HT1080 (cell line): Measurements from ENCODE around the gene ISY1. TPM values are rescaled to one million over a fixed set of nuclear protein-coding genes. Genes with fewer than 3 reads are reported as not detected.
A peak's percentile ranks its signal among the peaks of the same experiment; 100 is the strongest.
"Not testable (repeated sequence)": the region's sequence is repeated elsewhere in the genome, so short reads cannot be mapped to it uniquely, and the experiment has no call there.

ENCODE experiments used
- DNase-seq: peaks from one replicate; pipeline ENCODE4 v3.0.0-alpha.2; 2015; ENCODE audit warnings: low read depth
- total RNA-seq: library from RNA; depleted of rRNA; stranded (reverse); fragments of >200 nt; shearing (Covaris generic); gene quantifications from 2 replicates; pipeline ENCODE4 v1.2.3, GENCODE V29; 2014

ISY1 gene
- total RNA-seq, 1 experiment from 2014 or later: 88.6 TPM

GRCh38 chr3:129121016-129121791 lies 39.7 kb downstream of the ISY1 start:
- DNase-seq: peak; percentile 36

GRCh38 chr3:129120254-129121004 lies 40.4 kb downstream of the ISY1 start:
- peak; percentile 96 for DNase-seq

DNA sequence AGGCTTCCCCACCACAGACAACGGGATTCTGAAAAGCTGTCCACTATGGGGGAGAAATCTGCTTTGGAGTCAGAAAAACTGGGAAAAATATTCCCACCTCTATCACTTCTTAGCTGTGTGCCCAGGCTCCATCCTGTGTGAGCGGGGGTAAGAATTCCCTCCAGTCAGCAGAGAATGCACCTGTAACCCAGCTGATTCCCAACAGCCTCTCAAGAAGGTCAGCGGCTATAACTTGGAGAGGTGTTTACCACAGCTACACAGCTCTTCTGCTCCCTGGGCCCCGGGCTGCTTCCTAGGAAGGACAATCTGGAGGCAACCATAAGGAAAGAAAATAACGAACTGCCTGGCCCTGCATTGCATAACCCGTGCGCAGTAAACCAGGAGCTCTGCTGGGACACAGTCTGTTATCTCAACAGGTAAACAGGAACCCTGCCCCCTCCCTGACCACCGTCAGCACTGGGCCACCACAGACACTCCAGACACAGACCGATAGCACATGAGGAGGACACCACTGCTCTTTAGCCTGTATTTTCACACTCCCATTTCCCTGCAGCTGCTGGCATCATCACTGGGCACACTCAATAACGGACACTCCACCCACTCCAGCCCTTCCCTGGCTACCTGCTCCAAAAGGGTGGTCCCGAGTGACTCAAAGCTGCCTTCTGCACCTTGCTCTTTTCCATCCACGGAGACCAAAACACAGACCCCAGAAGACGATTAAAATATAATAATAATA lies 41.3 kb downstream of the ISY1 start:
- no peak for DNase-seq

DNA sequence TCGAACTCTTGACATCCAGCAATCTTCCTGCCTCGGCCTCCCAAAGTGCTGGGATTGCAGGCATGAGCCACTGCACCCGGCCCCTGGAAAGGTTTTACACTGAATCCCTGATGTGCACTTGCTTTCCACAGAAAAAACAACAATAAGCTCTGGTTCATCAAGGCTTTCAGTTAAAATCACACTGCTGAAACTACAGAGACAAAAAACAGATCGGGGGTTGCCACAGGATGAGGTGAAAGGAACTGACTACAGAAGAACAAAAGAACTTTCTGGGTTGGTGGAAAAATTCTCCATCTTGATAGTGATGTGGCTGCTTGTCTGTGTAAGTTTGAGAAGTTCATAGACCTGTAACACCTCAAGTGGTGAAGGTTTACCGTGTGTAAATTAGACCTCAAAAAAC lies 42.1 kb downstream of the ISY1 start:
- DNase-seq: no peak

DNA sequence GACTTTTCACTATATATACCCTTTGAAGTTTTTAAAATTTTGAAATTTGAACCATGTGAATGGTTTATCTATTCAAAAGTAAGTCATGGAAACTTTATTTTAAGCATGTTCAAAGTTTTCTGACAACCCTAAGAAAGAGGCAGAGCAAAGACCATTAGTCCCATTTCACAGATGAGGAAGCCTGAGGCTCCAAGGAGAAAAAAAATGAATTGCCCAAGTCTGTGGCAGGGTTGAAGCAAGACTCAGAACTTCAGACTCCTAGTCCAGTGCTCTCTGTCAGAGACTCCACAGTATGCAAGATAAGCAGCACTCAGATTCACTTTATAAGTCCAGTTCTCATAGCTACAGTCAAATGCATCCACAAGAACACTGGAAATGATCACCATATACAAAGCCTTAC lies 43.7 kb downstream of the ISY1 start:
- no peak for DNase-seq

DNA sequence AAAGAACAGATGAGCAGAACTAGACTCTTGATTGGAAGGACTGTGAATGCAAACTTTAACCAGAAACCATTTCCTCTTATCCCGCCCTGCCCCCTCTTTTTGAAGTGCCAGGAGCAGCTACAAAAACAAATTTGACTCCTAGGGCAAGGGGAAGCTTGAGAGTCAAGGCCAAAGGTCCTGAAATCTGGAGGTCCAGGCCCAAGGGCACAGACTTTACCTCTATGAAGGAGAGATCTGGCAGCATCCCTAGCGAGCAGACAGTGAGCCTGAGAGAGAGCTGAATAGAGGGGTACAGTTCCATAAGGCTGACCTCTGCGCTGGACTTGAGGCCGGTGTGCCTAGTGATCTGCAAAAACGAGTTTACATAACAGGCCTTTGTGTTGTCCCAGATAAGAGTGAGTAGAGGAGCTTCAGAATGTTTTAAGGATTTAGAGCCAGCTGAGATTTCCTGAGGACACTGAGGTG lies 44.3 kb downstream of the ISY1 start:
- DNase-seq: no peak

- no peak for DNase-seq
Observed at GRCh38 chr3:129114455-129114854, 46.4 kb downstream of the ISY1 start.

DNA sequence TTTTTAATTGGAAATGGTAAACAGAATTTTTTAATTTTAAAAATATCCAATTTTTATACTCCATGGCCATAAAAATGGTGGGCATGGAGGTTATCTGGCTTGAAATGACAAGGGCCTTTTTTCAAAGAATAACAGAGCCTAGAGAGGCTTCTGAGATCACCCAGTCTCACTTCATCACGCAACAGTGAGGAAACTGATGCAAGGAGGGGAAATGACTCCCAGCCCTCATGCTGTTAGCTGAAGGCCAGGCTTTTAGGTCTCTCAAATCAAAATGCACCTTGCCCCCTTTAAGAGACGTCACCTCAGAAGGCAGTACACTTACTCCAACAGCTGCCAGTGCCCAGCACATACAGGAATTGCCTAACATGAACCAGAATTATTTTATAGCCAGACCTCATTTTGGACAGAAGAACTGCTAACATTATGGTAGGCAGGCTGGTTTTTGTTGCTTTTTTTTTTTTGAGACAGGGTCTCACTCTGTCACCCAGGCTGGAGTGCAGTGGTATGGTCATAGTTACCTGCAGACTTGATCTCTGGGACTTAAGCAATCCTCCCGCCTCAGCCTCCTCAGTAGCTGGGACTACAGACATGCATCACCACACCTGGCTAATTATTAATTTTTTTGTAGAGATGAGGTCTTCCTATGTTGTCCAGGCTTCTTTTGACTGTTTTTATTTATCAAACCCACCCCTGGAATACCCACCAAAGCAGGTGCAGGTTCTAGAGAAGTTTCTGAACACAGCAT lies 48.4 kb downstream of the ISY1 start:
- DNase-seq: no peak

- DNase-seq: not testable (repeated sequence)
Observed at GRCh38 chr3:129111076-129111780, 49.6 kb downstream of the ISY1 start.

GRCh38 chr3:129107793-129108192 lies 53.1 kb downstream of the ISY1 start:
- DNase-seq: no peak

GRCh38 chr3:129106866-129107565 lies 53.8 kb downstream of the ISY1 start:
- no peak for DNase-seq

DNA sequence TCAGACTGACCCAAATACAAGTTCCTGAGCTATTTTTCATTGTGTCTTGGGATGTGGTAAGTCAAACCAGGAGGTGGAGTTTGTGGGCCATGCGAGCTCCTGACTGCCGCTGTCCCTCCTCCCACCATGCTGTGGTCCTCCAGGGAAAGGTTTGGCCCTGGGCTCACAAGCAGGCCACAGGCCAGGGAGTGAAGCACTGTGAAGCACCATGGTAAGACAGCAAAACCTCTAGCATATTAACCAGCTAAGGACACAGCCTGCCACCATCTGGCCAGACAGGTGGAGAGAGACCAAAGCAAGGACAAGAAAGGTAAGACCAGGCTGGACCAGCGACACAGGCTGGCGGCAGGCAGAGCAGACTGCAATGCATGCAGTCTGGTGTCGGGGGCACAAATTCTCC lies 54.5 kb downstream of the ISY1 start:
- DNase-seq: no peak

- DNase-seq: no peak
Observed at GRCh38 chr3:129105862-129106261, 55.0 kb downstream of the ISY1 start.

GRCh38 chr3:129104498-129105079 lies 56.3 kb downstream of the ISY1 start:
- no peak for DNase-seq

GRCh38 chr3:129104051-129104450 lies 56.8 kb downstream of the ISY1 start:
- DNase-seq: no peak

DNA sequence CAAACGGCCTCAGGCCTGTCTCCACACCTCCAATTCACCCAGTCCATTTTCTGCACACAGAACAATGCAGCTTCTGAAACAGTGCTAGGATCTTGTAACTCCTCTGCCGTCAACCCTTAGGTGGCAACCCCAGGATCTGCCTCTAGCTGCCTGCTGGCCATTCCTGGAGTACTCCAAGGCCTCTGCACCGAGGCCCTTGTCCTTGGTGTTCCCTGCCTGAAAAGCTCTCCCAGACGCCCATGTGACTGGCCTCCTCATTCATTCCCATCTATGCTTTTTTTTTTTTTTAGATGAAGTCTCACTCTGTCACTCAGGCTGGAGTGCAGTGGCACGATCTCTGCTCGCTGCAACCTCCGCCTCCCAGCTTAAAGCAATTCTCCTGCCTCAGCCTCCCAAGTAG lies 57.6 kb downstream of the ISY1 start:
- no peak for DNase-seq

DNA sequence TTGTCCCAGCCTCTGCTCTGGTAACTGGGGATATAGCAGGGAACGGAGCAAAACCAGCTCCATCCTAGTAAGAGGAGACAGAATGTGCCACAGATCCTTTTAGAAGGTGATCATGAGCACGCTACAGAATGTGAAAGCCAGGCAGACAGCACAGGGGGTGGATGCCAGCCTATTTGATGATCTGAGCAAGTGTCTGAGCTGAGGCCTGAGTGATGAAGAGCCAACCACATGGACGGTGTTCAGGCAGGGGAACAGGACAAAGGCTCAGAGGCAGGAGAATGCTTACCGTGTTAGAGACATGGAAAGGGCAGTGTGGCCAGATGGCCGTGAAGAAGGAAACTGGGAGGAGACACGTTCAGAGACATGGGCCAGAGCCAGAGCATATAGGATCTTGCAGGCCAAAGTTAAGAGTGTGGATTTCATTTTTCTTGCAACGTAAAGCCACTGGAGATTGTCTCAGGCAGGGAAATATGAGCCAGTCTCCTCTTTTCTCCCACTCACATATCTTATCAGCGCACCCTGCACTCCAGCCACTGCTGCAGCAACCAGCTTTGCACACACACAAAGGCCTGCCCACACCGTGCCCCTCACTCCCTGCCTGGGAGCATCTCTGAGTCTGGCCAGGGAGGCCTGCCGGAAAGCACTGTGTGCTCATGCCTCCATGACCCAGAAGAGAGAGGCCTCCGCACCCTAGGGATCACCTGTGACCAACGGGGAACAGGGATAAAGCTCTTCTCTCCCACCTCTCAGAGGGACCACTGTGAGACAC lies 59.3 kb downstream of the ISY1 start:
- no peak for DNase-seq

GRCh38 chr3:129100274-129100673 lies 60.6 kb downstream of the ISY1 start:
- no peak for DNase-seq

DNA sequence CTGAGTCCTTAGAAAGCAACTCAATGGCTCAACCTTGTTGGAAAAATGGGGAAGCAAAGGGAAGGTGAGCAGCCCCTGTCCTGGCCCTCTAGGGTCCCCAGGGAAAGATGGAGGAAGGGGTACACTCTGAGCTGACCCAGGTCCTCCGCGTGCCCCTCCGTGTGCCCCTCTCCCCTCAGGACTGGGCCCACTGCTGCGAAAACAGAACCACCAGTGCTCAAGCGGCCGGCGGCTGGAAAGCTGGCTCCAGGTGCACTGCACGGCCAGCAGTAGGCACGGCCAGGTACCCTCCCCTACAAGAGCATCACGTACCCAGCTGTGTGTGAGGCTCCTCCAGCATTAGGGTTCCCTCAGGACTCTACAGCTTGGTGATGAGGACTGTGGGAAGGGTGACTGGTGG lies 65.6 kb downstream of the ISY1 start:
- no peak for DNase-seq
